A204.1 (cell line): ENCODE measurements around the gene SLC30A1.

ENCODE experiments used
- FAIRE-seq: peaks from 2 replicates; lab custom pipeline; 2012; peaks lifted over from hg19 to GRCh38; lab: Jason Lieb, UNC

SLC30A1 gene

GRCh38 chr1:211607754-211608473 is 29.0 kb upstream of the SLC30A1 start:
- no peak for FAIRE-seq

- no peak for FAIRE-seq
Observed at GRCh38 chr1:211606914-211607753, 28.2 kb upstream of the SLC30A1 start.

- no peak for FAIRE-seq
Observed at GRCh38 chr1:211606332-211606913, 27.5 kb upstream of the SLC30A1 start.

- FAIRE-seq = no peak
Observed at GRCh38 chr1:211605603-211606331, 26.8 kb upstream of the SLC30A1 start.

GRCh38 chr1:211605034-211605433 is 26.1 kb upstream of the SLC30A1 start:
- no peak for FAIRE-seq

- no peak for FAIRE-seq
Observed at GRCh38 chr1:211604548-211604947, 25.6 kb upstream of the SLC30A1 start.

- no peak for FAIRE-seq
Observed at GRCh38 chr1:211603713-211604112, 24.8 kb upstream of the SLC30A1 start.

GRCh38 chr1:211603191-211603701 is 24.3 kb upstream of the SLC30A1 start:
- no peak for FAIRE-seq

- no peak for FAIRE-seq
Observed at GRCh38 chr1:211601982-211602670, 23.2 kb upstream of the SLC30A1 start.

GRCh38 chr1:211601159-211601558 is 22.2 kb upstream of the SLC30A1 start:
- no peak for FAIRE-seq

GRCh38 chr1:211599250-211599649 is 20.3 kb upstream of the SLC30A1 start:
- no peak for FAIRE-seq

GRCh38 chr1:211598514-211598913 is 19.6 kb upstream of the SLC30A1 start:
- FAIRE-seq = no peak

- FAIRE-seq = no peak
Observed at GRCh38 chr1:211596418-211597181, 17.6 kb upstream of the SLC30A1 start.

- no peak for FAIRE-seq
Observed at GRCh38 chr1:211595419-211595818, 16.5 kb upstream of the SLC30A1 start.

GRCh38 chr1:211591980-211592493 is 13.1 kb upstream of the SLC30A1 start:
- FAIRE-seq = no peak

GRCh38 chr1:211589782-211590721 is 11.1 kb upstream of the SLC30A1 start:
- no peak for FAIRE-seq

- FAIRE-seq = no peak
Observed at GRCh38 chr1:211588711-211589110, 9.8 kb upstream of the SLC30A1 start.

GRCh38 chr1:211587123-211587522 is 8.2 kb upstream of the SLC30A1 start:
- FAIRE-seq = no peak

GRCh38 chr1:211586538-211586937 is 7.6 kb upstream of the SLC30A1 start:
- FAIRE-seq = no peak
